Mammary epithelial cell (primary cell): Measurements from ENCODE around the gene SLC12A5.
A peak's percentile ranks its signal among the peaks of the same experiment; 100 is the strongest.

ENCODE experiments used
- CTCF ChIP-seq, 2 donors: IDR thresholded peaks in 1 of 2; conservative IDR thresholded peaks in 1 of 2; 2 replicates each; pipeline ENCODE4 v1.5.1; 2011 to 2012; ENCODE audit warnings: inconsistent platforms in 2 of 2, low read length in 2 of 2, mild to moderate bottlenecking in 2 of 2, control low read depth in 1 of 2, low read depth in 1 of 2; ENCODE audit not compliant: insufficient read depth in 1 of 2; ENCODE audit errors: extremely low read depth in 1 of 2
- EZH2 ChIP-seq: IDR thresholded peaks from 2 replicates; pipeline ENCODE4 v1.6.1; 2012; ENCODE audit warnings: low read length, inconsistent platforms, borderline replicate concordance

- TF ChIP-seq EZH2 = no peak
- TF ChIP-seq CTCF (conservative IDR thresholded peaks at IDR 0.05 in 1 of 2, IDR thresholded peaks at IDR 0.05 in 1 of 2; ENCODE audit: extremely low read depth in 1 of 2, insufficient read depth in 1 of 2, low read depth in 1 of 2, low read length in 2 of 2) = peak; percentile 9 to 48
Observed at GRCh38 chr20:46089417-46090388, 60.7 kb downstream of the SLC12A5 start, which contains the start of gene NCOA5.
